ENCODE data around the gene ANKFN1. TPM values are rescaled to one million over a fixed set of nuclear protein-coding genes. Genes with fewer than 3 reads are reported as not detected.

Gene ANKFN1
- total and polyA plus RNA-seq, 2 donors from 2014 or later, result 0.19 TPM; not detected in 1

DNA sequence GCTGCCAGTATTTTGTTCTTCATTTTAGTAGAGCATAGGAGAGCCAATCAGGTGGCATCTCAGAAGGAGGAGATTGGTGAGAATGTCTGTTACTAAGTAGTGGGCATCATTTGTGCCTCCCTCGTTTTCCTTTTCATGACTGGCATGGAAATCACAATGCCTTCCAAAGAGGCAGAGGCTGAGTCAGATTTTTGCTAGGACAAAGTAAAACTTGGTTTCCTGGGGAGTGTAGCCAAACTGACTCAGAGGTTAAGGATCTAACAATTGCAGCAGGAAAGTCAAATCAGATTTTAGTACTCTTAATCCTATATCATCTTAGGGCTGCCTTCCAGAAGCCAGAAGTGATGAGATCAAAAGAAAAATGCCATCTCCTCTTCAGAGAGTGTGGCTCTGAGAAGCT, 138.7 kb downstream of the ANKFN1 start:
- Histone ChIP-seq H3K9me3 (ENCODE audit: control insufficient read depth in 2 of 3, insufficient read depth in 1 of 3, low read length in 3 of 3) (no peaks in the 10 kb centered on the region), H3K4me3 (ENCODE audit: low read length in 3 of 3) (no peak overlapping the region), H3K36me3 (ENCODE audit: control insufficient read depth in 2 of 3, insufficient read depth in 3 of 3, low read length in 3 of 3) (no peaks in the 10 kb centered on the region), H3K27ac (ENCODE audit: low read depth in 2 of 2, low read length in 2 of 2) (no peak overlapping the region), H3K9ac (ENCODE audit: low read length in 3 of 3) (no peak overlapping the region), H3K27me3 (ENCODE audit: control insufficient read depth, insufficient read depth, low read length) (no peaks in the 10 kb centered on the region), H3K4me1 (ENCODE audit: control insufficient read depth in 2 of 3, insufficient read depth in 2 of 3, low read depth in 1 of 3, low read length in 3 of 3) (no peaks in the 10 kb centered on the region)
- intact Hi-C loops (cut with DNase I), result no loop called here
- FAIRE-seq (no peak), DNase-seq (no peak)
- TF ChIP-seq, protein P1, sequence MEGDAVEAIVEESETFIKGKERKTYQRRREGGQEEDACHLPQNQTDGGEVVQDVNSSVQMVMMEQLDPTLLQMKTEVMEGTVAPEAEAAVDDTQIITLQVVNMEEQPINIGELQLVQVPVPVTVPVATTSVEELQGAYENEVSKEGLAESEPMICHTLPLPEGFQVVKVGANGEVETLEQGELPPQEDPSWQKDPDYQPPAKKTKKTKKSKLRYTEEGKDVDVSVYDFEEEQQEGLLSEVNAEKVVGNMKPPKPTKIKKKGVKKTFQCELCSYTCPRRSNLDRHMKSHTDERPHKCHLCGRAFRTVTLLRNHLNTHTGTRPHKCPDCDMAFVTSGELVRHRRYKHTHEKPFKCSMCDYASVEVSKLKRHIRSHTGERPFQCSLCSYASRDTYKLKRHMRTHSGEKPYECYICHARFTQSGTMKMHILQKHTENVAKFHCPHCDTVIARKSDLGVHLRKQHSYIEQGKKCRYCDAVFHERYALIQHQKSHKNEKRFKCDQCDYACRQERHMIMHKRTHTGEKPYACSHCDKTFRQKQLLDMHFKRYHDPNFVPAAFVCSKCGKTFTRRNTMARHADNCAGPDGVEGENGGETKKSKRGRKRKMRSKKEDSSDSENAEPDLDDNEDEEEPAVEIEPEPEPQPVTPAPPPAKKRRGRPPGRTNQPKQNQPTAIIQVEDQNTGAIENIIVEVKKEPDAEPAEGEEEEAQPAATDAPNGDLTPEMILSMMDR (IDR thresholded peaks at IDR 0.05; ENCODE audit: borderline replicate concordance, extremely low read depth, insufficient read depth), result no peak

DNA sequence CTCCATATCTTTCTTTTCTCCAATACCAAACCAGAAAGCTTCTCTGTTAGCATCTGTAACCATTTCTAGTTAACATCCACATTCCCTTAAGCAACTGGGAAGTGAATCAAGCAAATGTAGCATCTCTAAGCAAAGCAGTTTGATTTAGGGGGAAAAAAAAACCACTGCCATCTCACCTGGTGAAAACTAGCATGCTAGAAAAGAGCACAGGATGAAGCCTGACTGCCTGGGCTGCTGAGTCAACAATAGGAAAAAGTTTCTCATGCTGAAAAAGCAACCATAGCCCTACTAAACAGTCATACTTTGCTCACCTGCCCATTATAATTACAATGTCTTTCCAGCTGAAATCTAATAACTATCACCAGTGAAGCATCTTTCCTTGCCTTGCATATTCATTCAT, 139.3 kb downstream of the ANKFN1 start:
- FAIRE-seq (no peak), DNase-seq (no peak)
- Histone ChIP-seq H3K9me3 (ENCODE audit: control insufficient read depth in 2 of 3, insufficient read depth in 1 of 3, low read length in 3 of 3) (no peaks in the 10 kb centered on the region), H3K4me1 (ENCODE audit: control insufficient read depth in 2 of 3, insufficient read depth in 2 of 3, low read depth in 1 of 3, low read length in 3 of 3) (no peaks in the 10 kb centered on the region), H3K9ac (ENCODE audit: low read length in 3 of 3) (no peak overlapping the region), H3K27me3 (ENCODE audit: control insufficient read depth, insufficient read depth, low read length) (no peaks in the 10 kb centered on the region), H3K36me3 (ENCODE audit: control insufficient read depth in 2 of 3, insufficient read depth in 3 of 3, low read length in 3 of 3) (no peaks in the 10 kb centered on the region), H3K4me3 (ENCODE audit: low read length in 3 of 3) (no peak overlapping the region), H3K27ac (ENCODE audit: low read depth in 2 of 2, low read length in 2 of 2) (no peak overlapping the region)
- TF ChIP-seq, protein P1 (IDR thresholded peaks at IDR 0.05; ENCODE audit: borderline replicate concordance, extremely low read depth, insufficient read depth), result no peak
- intact Hi-C loops (cut with DNase I), result no loop called here

DNA sequence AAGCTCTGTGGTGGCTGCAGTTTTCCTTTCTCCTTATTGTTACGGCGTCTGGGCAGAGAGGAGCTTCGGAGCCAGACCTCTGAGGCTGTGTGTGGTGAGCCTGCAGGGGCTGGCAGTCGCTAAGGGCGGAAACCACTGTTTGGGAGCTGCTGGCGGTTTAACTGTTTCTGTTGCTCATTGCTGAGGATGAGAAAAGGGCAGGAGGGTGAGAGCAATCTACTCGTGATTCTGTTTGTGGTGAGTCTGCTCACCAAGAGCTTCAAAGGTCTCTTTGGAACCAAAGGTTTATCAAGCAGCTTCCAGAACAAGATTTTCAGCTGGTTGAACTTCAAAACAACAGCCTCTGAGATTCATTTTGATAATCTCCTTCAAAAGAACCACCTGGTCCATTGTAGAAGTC, 143.9 kb downstream of the ANKFN1 start:
- no peaks in the 10 kb centered on the region for H3K27me3 ChIP-seq (ENCODE audit: control insufficient read depth, insufficient read depth, low read length)
- DNase-seq (peak in 1 of 5 donors; percentile 9), FAIRE-seq (no peak)
- no peak overlapping the region for H3K4me3 ChIP-seq (ENCODE audit: low read length in 3 of 3)
- TF ChIP-seq, protein P1 (IDR thresholded peaks at IDR 0.05; ENCODE audit: borderline replicate concordance, extremely low read depth, insufficient read depth), result no peak
- no peaks in the 10 kb centered on the region for H3K4me1 ChIP-seq (ENCODE audit: control insufficient read depth in 2 of 3, insufficient read depth in 2 of 3, low read depth in 1 of 3, low read length in 3 of 3)
- no peak overlapping the region for H3K9ac ChIP-seq (ENCODE audit: low read length in 3 of 3)
- H3K36me3 ChIP-seq (ENCODE audit: control insufficient read depth in 2 of 3, insufficient read depth in 3 of 3, low read length in 3 of 3), result no peaks in the 10 kb centered on the region
- H3K9me3 ChIP-seq (ENCODE audit: control insufficient read depth in 2 of 3, insufficient read depth in 1 of 3, low read length in 3 of 3), result no peaks in the 10 kb centered on the region
- H3K27ac ChIP-seq (ENCODE audit: low read depth in 2 of 2, low read length in 2 of 2), result no peak overlapping the region
- intact Hi-C loops (cut with DNase I), result no loop called here

DNA sequence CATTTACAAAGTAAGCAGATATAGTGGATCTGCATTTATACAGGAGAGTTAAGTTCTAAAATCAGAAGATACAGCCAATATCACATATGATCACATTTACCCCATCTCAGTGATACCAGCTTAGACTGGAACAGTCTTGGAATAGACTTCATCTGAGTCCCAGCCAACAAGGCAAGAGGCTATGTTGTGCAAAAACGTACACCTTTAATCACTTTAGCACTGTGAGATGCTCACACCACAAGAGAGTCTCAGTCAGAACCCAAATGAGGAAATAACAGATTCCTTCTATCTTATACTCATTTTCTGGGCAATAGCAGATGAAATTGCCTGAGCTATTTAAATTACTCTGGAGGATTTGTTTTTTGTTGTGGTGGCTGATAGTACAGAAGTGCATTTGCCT, 145.6 kb downstream of the ANKFN1 start:
- no peak for DNase-seq
- intact Hi-C loops (cut with DNase I), result no loop called here
- H3K27ac ChIP-seq (ENCODE audit: low read depth in 2 of 2, low read length in 2 of 2), result no peak overlapping the region

More for the DNA sequence above, 145.6 kb downstream of the ANKFN1 start:
- no peak overlapping the region for H3K4me3 ChIP-seq (ENCODE audit: low read length in 3 of 3)
- TF ChIP-seq, protein P1 (IDR thresholded peaks at IDR 0.05; ENCODE audit: borderline replicate concordance, extremely low read depth, insufficient read depth), result no peak
- H3K9ac ChIP-seq (ENCODE audit: low read length in 3 of 3), result no peak overlapping the region
- H3K4me1 ChIP-seq (ENCODE audit: control insufficient read depth in 2 of 3, insufficient read depth in 2 of 3, low read depth in 1 of 3, low read length in 3 of 3), result no peaks in the 10 kb centered on the region
- H3K36me3 ChIP-seq (ENCODE audit: control insufficient read depth in 2 of 3, insufficient read depth in 3 of 3, low read length in 3 of 3), result no peaks in the 10 kb centered on the region
- no peaks in the 10 kb centered on the region for H3K27me3 ChIP-seq (ENCODE audit: control insufficient read depth, insufficient read depth, low read length)
- FAIRE-seq, result no peak
- no peaks in the 10 kb centered on the region for H3K9me3 ChIP-seq (ENCODE audit: control insufficient read depth in 2 of 3, insufficient read depth in 1 of 3, low read length in 3 of 3)

All from kidney (tissue), 14 donors.